Measurements from ENCODE around the gene STRADA.

GRCh38 chr17:63766754-63767153 is 25.2 kb upstream of the STRADA start:
- TF ChIP-seq EZH2phosphoT487 (IDR thresholded peaks at IDR 0.05; ENCODE audit: unreplicated experiment) (no peak), STAT1 (IDR thresholded peaks at IDR 0.05; ENCODE audit: unreplicated experiment) (no peak), EZH2 (IDR thresholded peaks at IDR 0.05; ENCODE audit: low read depth, unreplicated experiment) (no peak), POLR2AphosphoS5 (IDR thresholded peaks at IDR 0.05; ENCODE audit: low read depth) (no peak), ZNF114 (CRISPR knock-in tag; IDR thresholded peaks at IDR 0.05) (no peak), JUNB (IDR thresholded peaks at IDR 0.05; ENCODE audit: unreplicated experiment) (no peak), REST (IDR thresholded peaks at IDR 0.05; ENCODE audit: unreplicated experiment) (no peak)
- TF ChIP-seq, protein P1, sequence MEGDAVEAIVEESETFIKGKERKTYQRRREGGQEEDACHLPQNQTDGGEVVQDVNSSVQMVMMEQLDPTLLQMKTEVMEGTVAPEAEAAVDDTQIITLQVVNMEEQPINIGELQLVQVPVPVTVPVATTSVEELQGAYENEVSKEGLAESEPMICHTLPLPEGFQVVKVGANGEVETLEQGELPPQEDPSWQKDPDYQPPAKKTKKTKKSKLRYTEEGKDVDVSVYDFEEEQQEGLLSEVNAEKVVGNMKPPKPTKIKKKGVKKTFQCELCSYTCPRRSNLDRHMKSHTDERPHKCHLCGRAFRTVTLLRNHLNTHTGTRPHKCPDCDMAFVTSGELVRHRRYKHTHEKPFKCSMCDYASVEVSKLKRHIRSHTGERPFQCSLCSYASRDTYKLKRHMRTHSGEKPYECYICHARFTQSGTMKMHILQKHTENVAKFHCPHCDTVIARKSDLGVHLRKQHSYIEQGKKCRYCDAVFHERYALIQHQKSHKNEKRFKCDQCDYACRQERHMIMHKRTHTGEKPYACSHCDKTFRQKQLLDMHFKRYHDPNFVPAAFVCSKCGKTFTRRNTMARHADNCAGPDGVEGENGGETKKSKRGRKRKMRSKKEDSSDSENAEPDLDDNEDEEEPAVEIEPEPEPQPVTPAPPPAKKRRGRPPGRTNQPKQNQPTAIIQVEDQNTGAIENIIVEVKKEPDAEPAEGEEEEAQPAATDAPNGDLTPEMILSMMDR (conservative IDR thresholded peaks at IDR 0.05; ENCODE audit: low read depth in 2 of 2), result no peak
- TF ChIP-seq, protein P2, sequence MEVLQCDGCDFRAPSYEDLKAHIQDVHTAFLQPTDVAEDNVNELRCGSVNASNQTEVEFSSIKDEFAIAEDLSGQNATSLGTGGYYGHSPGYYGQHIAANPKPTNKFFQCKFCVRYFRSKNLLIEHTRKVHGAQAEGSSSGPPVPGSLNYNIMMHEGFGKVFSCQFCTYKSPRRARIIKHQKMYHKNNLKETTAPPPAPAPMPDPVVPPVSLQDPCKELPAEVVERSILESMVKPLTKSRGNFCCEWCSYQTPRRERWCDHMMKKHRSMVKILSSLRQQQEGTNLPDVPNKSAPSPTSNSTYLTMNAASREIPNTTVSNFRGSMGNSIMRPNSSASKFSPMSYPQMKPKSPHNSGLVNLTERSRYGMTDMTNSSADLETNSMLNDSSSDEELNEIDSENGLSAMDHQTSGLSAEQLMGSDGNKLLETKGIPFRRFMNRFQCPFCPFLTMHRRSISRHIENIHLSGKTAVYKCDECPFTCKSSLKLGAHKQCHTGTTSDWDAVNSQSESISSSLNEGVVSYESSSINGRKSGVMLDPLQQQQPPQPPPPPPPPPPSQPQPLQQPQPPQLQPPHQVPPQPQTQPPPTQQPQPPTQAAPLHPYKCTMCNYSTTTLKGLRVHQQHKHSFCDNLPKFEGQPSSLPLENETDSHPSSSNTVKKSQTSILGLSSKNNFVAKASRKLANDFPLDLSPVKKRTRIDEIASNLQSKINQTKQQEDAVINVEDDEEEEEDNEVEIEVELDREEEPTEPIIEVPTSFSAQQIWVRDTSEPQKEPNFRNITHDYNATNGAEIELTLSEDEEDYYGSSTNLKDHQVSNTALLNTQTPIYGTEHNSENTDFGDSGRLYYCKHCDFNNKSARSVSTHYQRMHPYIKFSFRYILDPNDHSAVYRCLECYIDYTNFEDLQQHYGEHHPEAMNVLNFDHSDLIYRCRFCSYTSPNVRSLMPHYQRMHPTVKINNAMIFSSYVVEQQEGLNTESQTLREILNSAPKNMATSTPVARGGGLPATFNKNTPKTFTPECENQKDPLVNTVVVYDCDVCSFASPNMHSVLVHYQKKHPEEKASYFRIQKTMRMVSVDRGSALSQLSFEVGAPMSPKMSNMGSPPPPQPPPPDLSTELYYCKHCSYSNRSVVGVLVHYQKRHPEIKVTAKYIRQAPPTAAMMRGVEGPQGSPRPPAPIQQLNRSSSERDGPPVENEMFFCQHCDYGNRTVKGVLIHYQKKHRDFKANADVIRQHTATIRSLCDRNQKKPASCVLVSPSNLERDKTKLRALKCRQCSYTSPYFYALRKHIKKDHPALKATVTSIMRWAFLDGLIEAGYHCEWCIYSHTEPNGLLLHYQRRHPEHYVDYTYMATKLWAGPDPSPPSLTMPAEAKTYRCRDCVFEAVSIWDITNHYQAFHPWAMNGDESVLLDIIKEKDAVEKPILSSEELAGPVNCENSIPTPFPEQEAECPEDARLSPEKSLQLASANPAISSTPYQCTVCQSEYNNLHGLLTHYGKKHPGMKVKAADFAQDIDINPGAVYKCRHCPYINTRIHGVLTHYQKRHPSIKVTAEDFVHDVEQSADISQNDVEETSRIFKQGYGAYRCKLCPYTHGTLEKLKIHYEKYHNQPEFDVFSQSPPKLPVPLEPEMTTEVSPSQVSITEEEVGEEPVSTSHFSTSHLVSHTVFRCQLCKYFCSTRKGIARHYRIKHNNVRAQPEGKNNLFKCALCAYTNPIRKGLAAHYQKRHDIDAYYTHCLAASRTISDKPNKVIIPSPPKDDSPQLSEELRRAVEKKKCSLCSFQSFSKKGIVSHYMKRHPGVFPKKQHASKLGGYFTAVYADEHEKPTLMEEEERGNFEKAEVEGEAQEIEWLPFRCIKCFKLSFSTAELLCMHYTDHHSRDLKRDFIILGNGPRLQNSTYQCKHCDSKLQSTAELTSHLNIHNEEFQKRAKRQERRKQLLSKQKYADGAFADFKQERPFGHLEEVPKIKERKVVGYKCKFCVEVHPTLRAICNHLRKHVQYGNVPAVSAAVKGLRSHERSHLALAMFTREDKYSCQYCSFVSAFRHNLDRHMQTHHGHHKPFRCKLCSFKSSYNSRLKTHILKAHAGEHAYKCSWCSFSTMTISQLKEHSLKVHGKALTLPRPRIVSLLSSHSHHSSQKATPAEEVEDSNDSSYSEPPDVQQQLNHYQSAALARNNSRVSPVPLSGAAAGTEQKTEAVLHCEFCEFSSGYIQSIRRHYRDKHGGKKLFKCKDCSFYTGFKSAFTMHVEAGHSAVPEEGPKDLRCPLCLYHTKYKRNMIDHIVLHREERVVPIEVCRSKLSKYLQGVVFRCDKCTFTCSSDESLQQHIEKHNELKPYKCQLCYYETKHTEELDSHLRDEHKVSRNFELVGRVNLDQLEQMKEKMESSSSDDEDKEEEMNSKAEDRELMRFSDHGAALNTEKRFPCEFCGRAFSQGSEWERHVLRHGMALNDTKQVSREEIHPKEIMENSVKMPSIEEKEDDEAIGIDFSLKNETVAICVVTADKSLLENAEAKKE (CRISPR knock-in tag; IDR thresholded peaks at IDR 0.05), result no peak
- TF ChIP-seq, protein P3, sequence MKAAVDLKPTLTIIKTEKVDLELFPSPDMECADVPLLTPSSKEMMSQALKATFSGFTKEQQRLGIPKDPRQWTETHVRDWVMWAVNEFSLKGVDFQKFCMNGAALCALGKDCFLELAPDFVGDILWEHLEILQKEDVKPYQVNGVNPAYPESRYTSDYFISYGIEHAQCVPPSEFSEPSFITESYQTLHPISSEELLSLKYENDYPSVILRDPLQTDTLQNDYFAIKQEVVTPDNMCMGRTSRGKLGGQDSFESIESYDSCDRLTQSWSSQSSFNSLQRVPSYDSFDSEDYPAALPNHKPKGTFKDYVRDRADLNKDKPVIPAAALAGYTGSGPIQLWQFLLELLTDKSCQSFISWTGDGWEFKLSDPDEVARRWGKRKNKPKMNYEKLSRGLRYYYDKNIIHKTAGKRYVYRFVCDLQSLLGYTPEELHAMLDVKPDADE (IDR thresholded peaks at IDR 0.05), result no peak
